HuH-7 (cell line): ENCODE data around the gene CCDC160.
"Not testable (repeated sequence)": the region's sequence is repeated elsewhere in the genome, so short reads cannot be mapped to it uniquely, and the experiment has no call there.

Experiments
- DNase-seq: peaks from one replicate; pipeline ENCODE4 v3.0.0; 2011; ENCODE audit warnings: low spot score

Gene CCDC160

DNA sequence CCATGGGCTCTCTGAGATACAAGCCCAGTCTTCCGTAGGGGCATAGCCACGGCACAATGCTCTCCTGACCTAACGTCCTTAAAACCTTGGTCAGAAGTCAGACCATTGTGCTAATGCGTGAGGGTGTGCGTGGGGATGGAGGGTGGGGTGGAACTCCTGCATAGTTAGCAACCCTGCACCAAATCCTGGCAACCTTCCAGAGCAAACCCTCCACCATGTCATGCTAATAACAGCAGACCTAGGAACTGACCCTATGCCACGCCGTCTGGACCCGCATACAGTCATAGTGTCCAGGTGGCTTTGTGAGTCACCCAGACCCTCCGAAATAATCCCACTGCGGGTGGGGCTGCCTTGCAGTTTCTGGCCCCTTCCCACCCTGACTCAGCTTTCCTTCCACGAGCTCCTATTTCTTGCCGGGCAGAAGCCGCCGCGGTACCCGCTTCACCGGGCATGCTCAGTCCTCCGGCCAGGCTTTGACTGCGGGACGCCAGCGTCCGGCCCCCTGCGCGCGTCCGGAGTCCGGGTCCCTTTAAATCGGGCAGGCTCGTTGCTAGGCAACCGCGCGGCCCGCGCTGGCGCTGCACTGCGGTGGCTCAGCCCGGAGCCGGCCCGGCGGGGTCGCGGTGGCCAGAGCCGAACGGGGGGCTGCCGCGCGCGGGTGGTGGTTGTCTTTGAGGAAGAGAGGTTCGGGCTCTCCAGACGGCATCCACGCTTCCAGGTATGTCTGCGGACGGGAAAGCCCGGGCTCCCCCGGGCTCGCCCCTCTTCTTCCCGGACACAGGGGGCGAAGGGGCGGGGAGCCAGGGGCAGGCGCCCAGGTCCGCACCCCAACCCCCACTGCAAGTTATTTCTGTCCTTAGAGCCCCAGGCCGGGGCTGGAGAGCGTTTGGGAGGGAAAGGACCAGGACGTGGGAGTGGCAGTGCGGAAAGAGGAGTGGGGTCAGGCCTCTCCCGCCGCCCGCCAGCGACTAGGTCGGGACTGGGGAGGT lies at the start of gene CCDC160:
Gene CCDC160 (plus strand): TSS at position 557 of the 989 bp plus-strand sequence. CDS start 7,619 bp downstream, outside the sequence.
- peak; percentile 50 for DNase-seq

DNA sequence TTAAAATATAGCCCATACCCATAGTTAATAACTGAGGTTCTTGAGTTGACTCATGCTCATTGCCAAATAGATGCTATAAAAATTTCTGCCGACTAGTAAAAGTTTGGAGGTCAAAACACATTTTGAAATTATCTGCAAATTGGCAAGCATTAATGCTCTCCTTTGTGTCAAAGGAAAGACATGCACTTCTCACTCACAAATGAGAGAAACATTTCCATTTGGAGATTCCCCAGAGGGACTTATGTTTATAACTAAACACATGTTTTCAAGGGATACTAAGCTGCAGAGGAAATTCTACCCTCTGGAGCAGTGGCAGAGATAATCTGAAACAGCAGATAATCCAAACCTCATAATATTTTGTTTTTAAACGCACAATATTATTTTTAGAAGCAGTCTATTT lies 45.7 kb upstream of the CCDC160 start:
- no peak for DNase-seq

DNA sequence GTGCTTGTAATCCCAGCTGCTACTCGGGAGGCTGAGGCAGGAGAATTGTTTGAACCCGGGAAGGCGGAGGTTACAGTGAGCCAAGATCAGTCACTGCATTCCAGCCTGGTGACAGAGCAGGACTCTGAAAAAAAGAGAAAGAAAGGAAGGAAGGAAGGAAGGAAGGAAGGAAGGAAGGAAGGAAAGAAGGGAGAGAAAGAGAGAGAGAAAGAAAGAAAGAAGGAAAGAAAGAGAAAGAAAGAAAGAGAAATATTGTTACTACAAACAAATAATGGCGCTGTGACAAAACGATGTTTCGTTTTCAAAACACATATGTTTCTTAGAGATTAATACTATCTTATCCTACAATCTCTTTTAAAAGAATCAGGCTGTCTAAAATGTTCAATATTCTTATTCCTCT lies 42.1 kb upstream of the CCDC160 start:
- DNase-seq: no peak

DNA sequence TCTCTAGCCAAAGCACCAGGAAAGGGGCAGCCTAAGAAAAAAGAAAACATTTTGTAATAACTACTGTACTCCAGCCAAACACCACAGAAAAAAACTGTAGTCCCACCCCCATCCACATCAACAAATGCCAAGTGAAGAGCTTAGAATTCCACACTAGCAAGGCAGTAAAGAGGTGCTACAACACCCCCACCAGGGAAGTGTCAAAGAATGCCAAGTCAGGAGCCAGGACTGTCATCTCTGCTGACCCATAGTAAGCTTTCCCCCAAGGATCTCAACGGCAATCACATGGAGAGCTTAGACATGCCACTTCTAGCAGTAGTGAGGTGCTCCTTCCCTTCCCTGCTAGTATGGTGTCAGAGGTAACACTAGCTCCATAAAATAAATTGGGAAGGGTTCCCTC lies 34.4 kb upstream of the CCDC160 start:
- no peak for DNase-seq

DNA sequence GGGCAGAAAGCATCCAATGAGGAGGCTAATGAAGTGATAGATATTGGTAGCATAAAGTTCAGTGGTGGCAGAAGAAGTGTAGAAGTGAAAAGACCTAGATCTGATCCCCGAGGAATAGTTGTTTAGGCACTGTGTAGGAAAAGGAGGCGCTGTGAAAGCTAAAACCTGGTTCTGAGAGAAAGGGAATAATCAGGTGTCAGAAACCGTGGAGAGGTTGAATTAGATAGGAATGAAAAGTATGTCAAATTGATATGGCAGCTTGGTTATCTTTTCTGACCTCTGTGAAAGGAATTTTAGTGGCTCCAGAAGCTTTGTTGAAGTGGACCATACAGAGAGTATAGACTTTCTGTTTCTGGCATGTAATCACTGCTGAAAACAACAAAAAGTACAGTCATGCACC lies 30.8 kb upstream of the CCDC160 start:
- no peak for DNase-seq

DNA sequence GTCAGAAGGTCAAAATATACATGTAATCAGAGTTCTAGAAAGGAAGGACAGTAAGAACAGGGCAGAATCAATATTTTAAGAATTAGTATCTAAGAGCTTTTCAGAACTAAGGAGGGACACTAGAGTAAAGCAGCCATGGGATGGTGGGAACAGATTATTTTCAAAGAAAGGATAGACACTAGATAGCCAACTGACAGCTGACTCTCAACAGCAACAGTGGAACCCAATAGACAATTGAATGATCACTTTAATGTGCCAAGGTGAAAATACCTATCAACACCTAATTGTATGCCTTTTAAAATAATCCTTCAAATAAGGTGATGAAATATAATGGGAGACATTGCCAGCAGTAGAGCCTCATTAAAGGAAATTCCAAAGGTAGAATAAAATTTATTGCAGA lies 26.5 kb upstream of the CCDC160 start:
- DNase-seq: no peak

DNA sequence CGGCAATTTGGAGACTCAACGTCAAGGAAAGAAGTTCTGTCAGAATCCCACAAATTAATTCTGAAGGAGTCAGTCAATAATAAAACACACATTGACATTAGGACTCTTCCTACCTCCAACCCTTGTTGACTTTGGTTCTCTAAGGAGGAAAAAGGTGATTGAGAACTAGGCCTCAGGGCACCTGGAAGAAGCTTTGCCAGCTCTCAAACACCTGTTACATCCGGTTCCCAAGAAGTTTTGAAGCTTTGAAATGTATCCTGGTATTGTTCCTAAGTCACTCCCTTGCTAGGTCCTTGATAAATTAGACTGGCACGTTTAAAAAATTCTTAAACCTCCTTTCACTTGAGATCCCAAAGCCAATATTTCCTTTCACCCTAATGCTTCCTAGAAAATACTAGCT lies 1.7 kb upstream of the CCDC160 start:
- DNase-seq: no peak

DNA sequence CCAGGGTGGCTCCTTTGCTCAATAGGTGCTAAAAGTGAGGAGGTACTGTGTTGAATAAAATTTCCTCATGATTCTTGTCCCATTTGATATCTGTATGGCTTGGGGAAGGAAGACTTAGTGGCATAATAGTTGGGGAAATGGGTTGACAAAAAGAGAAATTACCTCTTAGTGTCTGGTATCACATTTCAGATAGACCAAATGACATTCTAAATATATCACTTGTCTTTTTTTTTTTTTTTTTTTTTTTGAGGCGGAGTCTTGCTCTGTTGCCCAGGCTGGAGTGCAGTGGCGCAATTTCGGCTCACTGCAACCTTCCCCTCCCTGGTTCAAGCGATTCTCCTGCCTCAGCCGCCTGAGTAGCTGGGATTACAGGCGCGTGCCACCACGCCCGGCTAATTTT lies 1.2 kb downstream of the CCDC160 start:
- not testable (repeated sequence) for DNase-seq

DNA sequence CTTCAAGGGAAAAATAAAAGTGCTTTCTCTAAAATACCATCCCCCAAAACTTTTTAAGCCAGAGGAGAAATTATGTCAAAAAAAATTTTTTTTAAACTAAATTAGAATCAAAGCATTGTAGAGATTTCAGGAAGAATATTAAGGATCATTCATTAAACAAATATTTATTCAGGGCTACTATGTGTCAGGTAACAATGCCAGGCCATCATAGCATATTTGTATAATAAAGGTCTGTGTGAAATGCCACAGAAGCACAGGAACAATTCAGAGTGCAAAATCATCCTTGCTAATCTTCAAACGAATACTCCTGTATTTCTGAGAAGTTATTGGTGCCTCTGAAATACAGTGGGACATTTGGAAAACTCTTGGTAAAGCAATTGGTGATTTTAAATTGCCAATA lies 2.0 kb downstream of the CCDC160 start:
- DNase-seq: no peak

DNA sequence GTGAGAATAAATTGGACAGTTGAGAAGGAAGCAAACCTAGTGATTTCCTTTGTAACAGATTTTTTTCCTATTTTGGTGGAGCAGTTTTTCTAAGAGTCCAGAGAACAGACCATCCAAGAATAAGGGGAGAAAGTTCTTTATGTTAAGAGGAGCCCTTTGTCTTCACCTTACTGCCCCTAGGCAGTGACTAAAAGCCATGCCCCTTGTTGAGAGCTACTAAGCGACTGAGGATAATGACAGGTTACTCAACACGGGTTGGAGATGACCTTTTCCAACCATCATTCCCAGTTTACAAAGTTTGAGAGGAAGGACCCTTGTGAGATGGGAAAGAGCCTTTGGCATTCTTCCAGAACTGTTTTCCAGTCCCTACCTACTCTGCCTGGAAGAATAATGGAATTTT lies 3.2 kb downstream of the CCDC160 start:
- no peak for DNase-seq

DNA sequence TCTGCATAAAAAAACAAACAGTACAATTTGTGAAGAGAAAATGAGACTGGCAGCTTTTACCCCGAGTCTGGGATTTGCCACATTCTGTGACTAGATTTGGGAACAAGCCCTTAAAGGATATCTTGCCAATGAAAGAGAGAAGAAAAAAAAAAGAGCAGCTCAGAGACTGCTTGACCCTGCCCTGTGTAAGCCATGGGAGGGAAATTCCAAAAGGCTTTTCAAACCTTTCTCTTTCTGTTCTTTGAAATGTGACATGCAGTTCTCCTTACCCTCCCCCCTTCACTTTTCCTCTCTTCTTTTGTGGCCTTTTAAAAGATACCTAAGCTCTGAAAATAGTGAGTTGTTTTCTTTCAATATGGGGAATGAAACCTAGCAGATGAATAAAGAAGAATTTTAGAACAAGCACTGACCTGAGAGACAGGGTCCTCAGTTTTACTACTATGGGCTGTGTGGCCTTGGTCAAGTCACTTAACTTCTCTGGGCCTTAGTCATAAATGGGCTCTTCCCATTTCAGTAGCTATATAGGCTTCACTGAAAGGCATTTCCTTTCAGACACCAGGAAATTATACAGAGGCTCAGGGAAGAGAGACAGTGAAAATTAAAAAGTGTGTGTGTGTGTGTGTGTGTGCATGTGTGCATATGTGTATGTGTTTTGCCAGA lies 5.1 kb downstream of the CCDC160 start:
- DNase-seq: no peak

DNA sequence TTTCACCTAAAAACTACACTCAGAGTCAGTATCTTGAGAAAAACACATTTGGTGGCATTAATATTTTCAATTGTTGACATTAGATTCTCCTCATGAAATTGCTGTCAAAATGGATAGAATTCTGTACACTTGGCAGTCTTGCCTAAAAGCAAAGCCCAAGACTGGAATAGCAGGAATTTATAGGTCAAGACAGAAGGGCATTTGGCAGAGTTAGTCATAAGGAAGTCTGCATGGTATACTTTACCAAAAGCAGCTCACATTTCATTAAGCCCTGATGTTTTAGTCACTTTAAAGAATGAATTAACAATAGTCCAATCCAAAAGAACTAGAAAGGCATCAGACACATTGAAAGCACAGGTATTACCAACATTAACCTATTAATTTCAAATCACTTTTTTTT lies 7.1 kb downstream of the CCDC160 start:
- DNase-seq: no peak

DNA sequence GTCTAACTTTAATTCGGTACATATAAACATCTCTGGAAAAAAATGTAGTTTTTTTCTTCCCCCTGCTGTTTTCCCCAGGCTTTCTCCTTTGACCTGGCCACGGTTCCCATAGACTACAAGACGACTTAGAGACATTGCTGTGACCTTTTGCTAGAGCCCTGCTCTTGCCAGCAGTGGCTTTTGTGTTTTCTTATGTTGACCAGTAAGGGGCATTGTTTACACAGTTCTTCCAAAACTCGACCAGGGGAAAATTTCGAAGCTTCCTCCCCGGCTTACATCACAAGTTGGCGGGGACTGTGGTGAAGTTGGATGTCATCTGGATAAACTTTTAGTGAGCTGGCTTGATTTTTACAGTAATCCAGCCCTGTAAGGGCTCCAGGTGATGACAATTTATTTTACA lies 9.3 kb downstream of the CCDC160 start:
- DNase-seq: no peak

DNA sequence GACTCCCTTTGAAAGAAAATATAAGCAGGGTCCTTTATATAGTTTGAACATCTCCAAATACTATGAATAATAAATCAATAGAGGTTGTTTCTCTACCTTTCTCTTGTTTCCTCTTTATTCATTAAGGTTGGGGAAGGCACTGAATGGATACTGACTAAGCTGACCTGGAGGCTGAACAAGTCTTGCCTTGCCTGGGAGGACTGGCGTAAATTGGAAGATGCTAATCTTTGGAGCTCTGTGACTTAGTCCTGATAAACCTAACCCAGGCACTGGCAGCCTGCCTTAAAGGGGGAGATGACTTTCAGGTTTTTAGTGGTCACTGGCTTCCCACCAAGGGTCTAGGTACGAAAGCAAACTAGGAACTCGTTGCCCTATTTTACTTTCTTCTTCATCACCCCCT lies 10.5 kb downstream of the CCDC160 start:
- no peak for DNase-seq

DNA sequence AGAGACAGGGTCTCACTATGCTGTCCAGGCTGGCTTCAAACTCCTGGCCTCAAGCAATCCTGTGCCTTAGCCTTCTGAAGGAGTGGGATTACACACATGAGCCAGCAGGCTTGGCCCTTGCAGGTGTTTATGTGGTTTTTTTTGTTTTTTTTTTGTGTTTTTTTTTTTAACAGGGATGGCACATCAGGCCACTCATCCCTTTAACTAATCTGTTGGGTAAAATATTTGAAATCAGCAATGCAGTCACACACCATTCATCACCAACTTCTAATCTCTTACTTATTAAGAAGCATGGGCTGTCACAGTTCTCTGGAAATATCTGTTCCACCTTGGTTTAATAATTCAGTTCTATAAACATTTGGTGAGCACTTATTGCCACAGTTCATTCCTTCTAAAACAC lies 12.3 kb downstream of the CCDC160 start:
- no peak for DNase-seq

DNA sequence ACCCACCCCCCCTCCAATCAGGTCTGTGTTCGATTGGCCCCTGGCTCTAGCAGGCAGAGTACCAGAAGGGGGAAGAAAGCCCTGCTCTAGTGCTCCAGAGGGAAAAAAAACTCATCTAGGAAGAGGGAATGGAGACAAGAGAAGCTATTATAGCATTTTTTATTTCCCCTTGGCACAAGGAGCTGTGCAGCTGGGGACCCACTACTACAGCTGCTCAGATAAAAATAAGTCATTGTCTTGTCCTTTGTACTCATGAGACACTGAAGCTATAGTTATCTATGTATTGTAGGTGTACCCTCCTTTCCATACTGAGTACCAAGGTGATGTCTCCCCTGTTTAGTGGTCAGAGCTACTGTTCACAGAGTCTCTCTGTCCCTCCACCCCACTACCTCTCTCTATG lies 14.3 kb downstream of the CCDC160 start:
- DNase-seq: no peak

DNA sequence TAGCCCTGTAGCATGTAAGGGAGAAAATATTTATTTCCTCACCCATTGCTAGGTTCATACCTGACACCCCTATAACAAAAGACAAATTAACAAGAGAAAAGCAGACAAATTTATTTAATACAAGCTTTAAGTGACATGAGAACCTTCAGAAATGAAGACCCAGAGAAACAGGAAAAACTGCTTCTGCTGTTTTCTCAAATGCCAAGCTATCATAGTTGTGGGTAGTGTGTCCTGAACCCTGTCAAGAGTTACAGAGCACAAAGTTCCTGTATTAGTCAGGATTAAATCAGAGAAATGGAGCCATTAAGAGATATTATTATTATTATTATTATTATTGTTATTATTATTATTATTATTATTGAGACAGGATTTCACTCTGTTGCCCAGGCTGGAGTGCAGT lies 17.5 kb downstream of the CCDC160 start:
- no peak for DNase-seq

DNA sequence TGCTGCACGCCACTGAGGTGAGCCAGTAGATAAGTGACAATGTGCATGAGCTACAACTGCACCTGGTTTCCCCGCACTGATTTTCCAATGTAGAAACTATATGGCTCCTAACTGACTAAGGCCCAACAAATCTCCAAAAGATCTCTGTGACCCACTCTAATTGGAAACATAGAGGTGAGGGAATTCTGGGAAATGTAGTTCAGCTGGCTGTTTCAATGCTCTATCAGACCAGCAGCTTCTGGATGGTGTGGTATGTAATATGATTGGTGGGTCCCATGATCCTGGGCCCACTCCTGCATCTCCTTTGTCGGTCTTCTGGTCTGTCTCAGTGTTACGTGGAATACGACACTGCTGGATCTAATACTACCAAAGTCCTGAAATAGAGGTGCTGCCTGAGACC lies 18.6 kb downstream of the CCDC160 start:
- no peak for DNase-seq

DNA sequence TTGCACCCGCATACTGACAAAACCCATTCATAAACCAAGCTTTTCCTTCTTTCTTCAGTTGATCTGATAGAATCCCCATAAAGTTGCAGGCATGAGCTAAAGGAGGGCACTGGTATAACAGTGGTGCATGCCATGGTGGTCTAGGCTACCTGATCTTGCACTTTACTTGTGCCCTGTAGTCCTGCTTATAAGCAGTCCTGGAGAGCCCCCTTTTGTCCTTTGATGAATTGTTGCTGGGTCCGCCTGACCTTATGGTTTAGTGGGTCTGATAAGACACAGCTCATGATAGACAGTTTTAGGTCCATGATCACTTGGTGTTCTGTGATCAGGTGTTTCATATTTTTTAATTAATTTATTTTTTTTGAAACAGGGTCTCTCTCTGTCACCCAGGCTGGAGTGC lies 19.7 kb downstream of the CCDC160 start:
- no peak for DNase-seq

DNA sequence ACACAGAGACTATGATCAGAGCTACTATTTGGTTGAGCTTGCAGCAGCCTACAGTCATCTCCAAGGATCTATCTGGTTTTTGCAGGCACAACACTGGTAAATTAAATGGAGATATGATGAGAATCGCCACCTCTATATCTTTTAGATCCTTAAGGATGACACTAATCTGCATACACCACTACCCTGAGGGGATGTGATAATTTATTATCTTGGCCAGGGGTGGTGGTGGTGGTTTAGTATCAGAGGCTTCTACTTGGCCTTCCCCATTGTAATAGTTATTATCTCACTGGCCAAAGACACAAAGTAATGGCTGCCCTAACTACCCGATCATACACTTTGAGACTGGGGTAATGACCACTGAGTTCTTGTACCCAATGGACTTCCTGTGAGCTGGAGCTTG lies 21.2 kb downstream of the CCDC160 start:
- DNase-seq: no peak

DNA sequence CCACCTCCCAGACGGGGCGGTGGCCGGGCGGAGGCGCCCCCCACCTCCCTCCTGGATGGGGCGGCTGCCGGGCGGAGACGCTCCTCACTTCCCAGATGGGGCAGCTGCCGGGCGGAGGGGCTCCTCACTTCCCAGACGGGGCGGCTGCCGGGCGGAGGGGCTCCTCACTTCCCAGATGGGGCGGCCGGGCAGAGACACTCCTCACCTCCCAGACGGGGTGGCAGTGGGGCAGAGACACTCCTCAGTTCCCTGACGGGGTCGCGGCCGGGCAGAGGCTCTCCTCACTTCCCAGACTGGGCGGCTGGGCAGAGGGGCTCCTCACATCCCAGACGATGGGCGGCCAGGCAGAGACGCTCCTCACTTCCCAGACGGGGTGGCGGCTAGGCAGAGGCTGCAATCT lies 49.0 kb downstream of the CCDC160 start:
- not testable (repeated sequence) for DNase-seq

DNA sequence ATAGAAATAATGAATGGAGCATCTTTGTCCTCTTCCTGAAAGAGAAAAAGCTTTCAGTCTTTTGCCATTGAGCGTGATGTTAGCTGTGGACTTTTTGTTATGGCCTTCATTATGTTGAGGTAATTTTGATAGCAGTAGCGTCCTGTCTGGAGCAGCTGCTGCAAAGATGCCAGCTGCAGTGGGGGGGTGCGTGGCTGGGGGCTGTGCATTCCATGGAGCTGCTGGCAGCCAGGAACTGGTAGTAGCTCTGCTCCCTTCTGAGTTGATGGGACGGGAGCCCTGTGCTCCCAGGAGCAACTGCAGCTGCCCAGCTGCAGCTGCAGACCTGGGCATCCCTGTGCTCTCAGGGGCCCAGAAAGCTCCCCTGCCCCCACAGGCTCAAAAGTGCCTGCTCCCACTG lies 50.4 kb downstream of the CCDC160 start:
- no peak for DNase-seq

DNA sequence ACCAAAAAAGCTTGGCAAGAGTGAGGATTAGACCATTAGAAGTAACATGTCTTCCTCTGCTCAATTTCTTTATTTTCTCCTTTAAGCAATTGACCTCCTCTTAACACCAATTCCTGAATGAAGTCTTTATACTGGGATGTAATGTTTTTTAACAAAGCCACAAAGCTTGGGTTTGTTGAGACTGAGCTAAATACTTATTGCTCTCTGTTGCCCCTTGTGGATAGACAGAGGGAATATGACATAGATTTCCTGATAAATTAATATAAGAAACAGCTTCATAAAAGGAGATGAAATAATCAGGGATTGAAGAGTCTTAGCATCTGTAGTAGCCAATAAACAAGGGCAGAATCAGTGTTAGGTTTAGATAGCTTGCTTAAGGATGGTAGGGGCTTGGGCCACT lies 57.6 kb downstream of the CCDC160 start:
- no peak for DNase-seq
